Keratinocyte (primary cell): ENCODE measurements around the gene MEG3.

Experiments
- EZH2 ChIP-seq: IDR thresholded peaks from one replicate; pipeline ENCODE4 v1.6.1; 2012; ENCODE audit warnings: inconsistent platforms, mild to moderate bottlenecking, low read length, moderate library complexity
- TF ChIP-seq, protein P1 (sequence below), 3 experiments: IDR thresholded peaks in 1 of 3; conservative IDR thresholded peaks in 1 of 3; optimal IDR thresholded peaks in 1 of 3; 2 replicates in 2 of 3; 3 replicates in 1 of 3; pipeline versions ENCODE3 to v1.5.1; 2011; ENCODE audit warnings: low read length in 3 of 3, mild to moderate bottlenecking in 3 of 3, moderate library complexity in 2 of 3, control low read depth in 1 of 3, inconsistent platforms in 1 of 3; ENCODE audit not compliant: insufficient read depth in 2 of 3; ENCODE audit errors: extremely low read depth in 1 of 3

DNA sequence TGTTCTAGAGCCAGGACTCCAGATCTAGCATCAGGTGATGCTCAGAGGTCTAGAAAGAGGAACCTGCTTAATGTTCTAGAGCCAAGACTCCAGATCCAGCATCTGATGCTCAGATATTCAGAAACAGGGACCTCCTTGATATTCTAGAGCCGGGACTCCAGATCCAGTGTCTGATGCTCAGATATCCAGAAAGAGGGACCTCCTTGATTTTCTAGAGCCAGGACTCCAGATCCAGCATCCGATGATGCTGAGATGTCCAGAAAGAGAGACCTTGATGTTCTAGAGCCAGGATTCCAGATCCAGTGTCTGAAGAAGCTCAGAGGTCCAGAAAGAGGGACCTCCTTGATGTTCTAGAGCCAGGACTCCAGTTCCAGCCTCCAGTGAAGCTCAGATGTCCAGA lies 36.9 kb downstream of the MEG3 start:
- no peak for TF ChIP-seq EZH2
- TF ChIP-seq, protein P1, sequence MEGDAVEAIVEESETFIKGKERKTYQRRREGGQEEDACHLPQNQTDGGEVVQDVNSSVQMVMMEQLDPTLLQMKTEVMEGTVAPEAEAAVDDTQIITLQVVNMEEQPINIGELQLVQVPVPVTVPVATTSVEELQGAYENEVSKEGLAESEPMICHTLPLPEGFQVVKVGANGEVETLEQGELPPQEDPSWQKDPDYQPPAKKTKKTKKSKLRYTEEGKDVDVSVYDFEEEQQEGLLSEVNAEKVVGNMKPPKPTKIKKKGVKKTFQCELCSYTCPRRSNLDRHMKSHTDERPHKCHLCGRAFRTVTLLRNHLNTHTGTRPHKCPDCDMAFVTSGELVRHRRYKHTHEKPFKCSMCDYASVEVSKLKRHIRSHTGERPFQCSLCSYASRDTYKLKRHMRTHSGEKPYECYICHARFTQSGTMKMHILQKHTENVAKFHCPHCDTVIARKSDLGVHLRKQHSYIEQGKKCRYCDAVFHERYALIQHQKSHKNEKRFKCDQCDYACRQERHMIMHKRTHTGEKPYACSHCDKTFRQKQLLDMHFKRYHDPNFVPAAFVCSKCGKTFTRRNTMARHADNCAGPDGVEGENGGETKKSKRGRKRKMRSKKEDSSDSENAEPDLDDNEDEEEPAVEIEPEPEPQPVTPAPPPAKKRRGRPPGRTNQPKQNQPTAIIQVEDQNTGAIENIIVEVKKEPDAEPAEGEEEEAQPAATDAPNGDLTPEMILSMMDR (optimal IDR thresholded peaks at IDR 0.05 in 1 of 3, IDR thresholded peaks at IDR 0.05 in 1 of 3, conservative IDR thresholded peaks at IDR 0.05 in 1 of 3; ENCODE audit: extremely low read depth in 1 of 3, insufficient read depth in 2 of 3, low read length in 3 of 3): no peak
